Stimulated activated CD8-positive, alpha-beta memory T cell treated with anti-CD3 and anti-CD28 coated beads, Interleukin-7, amount 100 ng/mL, for 24 hours (primary cell): ENCODE results near the gene SETD4.

Experiments used
- DNase-seq: peaks from one replicate; pipeline ENCODE4 v3.0.0-alpha.2; 2020; ENCODE audit warnings: low read depth

The SETD4 gene

GRCh38 chr21:36005879-36006400 is 54.4 kb downstream of the SETD4 start:
- DNase-seq = no peak

GRCh38 chr21:36005018-36005417 is 55.3 kb downstream of the SETD4 start:
- DNase-seq = no peak

- DNase-seq = no peak
Measured at GRCh38 chr21:36004441-36004840, 55.9 kb downstream of the SETD4 start.

- no peak for DNase-seq
Measured at GRCh38 chr21:36003776-36004175, 56.5 kb downstream of the SETD4 start.

- no peak for DNase-seq
Measured at GRCh38 chr21:35996217-35996616, 64.1 kb downstream of the SETD4 start.

GRCh38 chr21:35995522-35996088 is 64.7 kb downstream of the SETD4 start:
- DNase-seq = no peak

- DNase-seq = no peak
Measured at GRCh38 chr21:35994613-35995012, 65.7 kb downstream of the SETD4 start.

GRCh38 chr21:35993875-35994490 is 66.3 kb downstream of the SETD4 start:
- DNase-seq = no peak

GRCh38 chr21:35991131-35991530 is 69.2 kb downstream of the SETD4 start:
- DNase-seq = no peak

- no peak for DNase-seq
Measured at GRCh38 chr21:35990609-35991008, 69.7 kb downstream of the SETD4 start.

- no peak for DNase-seq
Measured at GRCh38 chr21:35989138-35989735, 71.1 kb downstream of the SETD4 start.

GRCh38 chr21:35988416-35989137 is 71.7 kb downstream of the SETD4 start:
- DNase-seq = no peak

- no peak for DNase-seq
Measured at GRCh38 chr21:35987475-35987874, 72.9 kb downstream of the SETD4 start.

GRCh38 chr21:35984654-35985361 is 75.5 kb downstream of the SETD4 start:
- no peak for DNase-seq
